Activated T-cell treated with anti-CD3 and anti-CD28 coated beads for 24 hours (primary cell): ENCODE data around the gene SHC3.

Source experiments
- DNase-seq: peaks from one replicate; pipeline ENCODE4 v3.0.0-alpha.2; 2020; ENCODE audit warnings: low read depth

Gene SHC3

DNA sequence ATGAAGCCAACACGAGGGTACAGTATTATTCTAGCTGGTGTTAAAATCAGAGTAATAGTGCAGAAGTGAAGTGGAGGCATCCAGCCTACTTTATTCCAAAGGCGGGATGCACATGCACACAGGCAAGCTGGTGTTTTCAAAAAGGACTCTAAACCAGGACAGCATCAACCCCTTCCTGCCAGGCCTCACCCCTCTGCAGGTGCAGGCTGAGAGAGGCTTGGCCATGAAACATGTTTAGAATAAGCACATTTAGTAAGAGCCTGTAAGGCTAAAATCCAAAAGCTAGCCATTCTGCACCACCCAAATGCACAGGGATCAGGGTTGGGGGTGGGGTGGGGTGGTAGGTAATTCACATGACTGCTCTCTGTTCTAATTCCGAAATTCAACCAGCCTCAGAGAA is 71.2 kb downstream of the SHC3 start:
- DNase-seq = no peak

GRCh38 chr9:89106224-89106851 is 72.3 kb downstream of the SHC3 start:
- DNase-seq = no peak

- DNase-seq = no peak
Observed at GRCh38 chr9:89104821-89105220, 73.8 kb downstream of the SHC3 start.

- no peak for DNase-seq
Observed at GRCh38 chr9:89097219-89097618, 81.4 kb downstream of the SHC3 start.

DNA sequence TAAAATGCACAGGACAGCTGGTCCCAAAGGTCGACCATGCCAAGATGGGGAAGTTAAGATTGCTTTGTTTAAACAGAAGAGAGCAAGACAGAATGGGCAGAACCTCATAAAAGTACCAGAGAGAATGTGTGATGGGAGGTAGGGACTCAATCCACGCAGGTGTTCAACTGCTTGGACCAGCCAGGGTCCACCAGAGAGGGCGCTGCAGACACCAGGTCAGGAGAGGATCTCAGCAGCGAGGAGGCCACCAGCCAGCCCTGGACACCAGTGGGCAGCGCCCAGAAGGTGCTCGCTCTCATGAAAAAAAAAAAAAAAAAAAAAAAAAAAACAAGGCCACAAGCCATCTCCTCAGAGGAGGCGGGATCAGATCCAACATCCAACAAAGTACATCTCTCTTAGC is 81.8 kb downstream of the SHC3 start:
- DNase-seq = no peak

GRCh38 chr9:89095761-89096528 is 82.7 kb downstream of the SHC3 start:
- DNase-seq = no peak

DNA sequence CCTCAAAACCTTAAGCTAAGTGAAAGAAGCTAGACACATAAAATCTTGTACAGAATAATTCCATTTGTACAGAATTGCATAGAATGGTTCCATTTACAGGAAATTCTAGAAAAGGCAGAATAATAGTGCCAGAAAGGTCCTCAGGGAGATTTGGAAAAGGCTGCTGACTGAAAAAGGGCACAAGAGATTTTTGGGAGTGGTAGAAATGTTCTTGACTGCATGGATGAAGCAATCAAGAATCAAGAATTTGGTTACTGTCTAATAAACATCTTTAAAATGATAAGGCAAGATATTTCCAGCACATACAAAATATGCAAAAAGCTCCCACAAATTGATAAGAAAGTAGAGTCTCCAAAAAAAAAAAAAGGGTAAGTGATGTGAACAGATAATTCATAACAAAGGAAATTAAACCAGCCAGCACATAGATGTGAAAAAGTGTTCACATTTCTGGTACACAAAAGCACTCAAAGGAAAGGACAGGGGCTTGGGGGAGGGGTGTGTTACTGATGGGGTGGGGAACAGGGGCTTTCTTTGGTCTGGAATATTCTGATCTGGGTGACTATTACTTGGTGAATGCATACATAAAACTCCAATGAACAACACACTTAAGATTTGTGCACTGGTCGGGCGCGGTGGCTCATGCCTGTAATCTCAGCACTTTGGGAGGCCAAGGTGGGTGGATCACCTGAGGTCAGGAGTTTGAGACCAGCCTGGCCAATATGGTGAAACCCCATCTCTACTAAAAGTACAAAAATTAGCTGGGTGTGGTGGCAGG is 85.2 kb downstream of the SHC3 start:
- no peak for DNase-seq

DNA sequence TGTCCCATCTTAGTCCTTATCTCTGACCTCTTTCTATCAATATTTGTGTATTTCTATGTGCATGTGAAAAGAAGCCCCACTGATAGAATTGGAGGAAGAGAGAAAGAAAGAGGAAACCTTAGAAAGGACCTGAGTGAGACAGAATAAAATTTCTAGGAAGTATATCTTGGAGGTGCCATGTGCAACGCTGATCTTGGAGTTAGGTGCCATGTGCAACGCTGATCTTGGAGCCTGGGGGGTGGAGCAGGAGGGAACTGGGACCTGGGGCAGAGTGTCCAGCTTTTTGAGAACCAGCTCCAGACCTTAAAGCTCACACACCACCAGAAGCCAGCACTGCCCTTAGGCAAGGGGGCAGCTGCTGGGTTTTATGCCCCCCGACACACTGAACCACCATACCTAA is 89.4 kb downstream of the SHC3 start:
- DNase-seq = no peak

DNA sequence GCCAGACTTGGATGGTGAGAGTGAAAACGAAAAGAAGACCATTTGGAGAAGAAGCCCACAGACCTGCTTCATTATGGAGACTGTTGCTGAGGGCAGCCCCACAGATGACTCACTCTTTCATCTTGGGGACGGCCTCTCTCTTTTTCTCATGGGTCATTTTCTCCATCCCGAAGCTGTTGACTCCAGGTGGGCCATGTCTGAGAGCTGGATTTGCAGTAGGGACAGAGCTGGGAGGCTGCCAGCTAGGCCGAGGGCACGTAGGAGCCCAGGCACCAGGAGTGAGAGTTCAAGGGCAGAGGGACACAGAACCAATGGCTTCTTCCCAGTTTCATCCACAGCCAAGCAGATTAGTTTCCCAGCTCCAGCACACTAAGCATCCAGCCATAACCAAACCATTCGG is 95.0 kb downstream of the SHC3 start:
- no peak for DNase-seq

DNA sequence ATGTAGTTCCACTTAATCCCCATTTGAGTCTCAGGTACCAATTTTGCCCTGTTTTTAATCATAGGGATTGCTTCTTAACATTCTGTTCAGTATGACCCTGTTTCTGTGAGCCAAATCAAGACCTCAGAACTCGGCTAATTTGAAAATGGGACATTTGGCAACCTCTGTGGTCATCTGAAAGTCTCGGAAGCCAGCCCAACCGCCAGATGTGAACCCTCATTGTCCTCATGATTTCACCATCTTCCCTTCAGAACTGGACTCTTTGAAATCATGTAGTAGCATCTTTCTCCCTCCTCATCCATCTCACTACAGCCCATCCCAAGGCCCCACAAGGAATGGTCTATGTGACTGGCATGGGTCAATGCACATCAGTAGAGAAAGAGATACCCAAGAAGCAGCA is 98.4 kb downstream of the SHC3 start:
- DNase-seq = no peak

GRCh38 chr9:89079391-89079790 is 99.2 kb downstream of the SHC3 start:
- no peak for DNase-seq

DNA sequence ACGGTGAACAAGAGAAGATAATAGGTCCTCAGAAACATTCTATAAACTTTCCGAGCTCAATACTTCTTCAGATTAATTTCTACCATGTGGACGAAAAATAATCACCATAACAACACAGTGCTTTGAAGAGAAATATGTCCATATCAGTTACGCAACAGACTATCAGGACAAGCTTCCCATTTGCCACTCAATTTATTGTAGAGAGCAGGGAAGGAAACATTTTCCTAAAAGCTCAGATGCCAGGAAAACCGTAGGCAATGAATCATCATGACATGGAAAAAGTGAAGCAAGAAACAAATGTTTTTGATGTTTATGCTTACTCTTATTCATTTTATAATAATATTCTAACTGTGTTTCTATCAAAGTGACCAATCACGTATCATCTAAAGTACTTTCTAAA is 99.8 kb downstream of the SHC3 start:
- DNase-seq = no peak

DNA sequence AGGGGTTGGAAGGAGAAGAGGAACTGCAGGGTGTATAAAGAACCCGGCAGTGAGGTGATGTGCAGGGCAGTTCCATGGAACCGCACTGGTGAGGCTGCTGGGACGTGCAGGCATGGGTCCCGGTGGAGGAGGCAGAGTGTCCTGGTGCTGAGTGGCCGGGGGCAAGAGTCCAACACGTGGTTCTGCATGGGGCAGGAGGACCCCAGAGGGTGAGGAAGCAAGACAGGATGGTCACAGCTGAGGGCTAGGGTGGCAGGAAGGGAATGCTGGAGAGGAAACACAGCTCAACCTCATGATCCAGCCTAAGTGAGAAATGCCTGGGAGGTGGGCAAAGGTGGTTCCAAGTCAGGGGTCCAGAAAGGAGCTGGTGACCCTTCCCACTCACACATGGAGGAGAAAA is 100.2 kb downstream of the SHC3 start:
- no peak for DNase-seq

GRCh38 chr9:89077519-89077918 is 101.1 kb downstream of the SHC3 start:
- DNase-seq = no peak

DNA sequence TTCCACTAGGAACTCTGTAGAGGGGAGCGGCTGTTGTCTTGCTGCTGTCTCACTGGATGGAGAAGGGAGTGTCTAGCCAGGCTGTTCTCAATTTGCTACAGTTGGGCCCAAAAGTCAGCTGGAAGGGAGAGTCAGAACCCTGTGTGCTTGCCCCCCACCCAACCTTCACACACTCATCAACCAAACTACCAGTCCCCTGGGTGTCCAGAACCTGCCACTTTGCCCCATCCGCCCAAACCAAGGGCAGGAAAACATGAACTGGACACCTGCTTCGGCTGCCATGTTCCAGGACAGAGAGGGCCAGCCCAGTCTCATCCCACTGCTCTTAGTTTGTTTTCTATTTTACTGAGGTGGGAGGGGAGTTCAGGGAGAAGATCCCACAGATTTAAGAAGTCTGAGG is 105.2 kb downstream of the SHC3 start:
- no peak for DNase-seq

DNA sequence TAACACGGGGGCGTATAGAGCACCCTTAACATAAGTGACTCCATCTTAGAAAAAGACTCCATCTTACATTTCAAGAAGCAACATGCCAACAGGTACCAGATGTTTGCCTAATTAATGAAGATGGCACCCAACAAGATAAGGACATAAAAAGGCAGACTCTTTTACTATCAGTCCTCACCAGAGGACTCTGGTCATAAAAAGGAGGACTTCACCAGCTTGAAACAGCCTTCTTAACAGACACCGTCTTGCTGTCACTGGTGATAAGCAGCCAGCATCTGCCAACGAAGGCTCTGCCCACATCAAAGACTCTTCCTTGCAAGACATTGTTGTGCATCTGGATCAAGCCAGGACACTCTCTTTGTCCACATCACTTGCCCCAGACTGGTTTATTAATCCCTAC is 107.0 kb downstream of the SHC3 start:
- DNase-seq = no peak

GRCh38 chr9:89066835-89067234 is 111.8 kb downstream of the SHC3 start:
- DNase-seq = no peak

DNA sequence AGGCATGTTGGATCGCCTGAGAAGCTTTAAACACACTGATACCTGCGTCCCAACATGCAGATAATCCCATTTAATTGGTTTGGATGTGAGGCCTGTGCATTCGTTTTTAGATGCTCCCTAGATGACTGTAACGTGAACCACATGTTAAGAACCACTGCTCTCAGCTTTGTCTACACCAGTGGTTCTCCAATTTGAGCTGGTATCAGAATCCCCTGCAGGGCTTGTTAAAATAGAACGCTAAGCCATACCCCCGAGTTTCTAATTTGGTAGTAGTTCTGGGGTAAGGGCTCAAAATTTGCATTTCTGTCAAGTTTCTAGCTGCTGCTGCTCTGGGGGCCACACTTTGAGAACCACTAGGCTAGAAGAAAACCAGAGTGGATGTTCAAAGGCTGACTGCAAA is 112.7 kb downstream of the SHC3 start:
- no peak for DNase-seq

GRCh38 chr9:89060790-89061189 is 117.8 kb downstream of the SHC3 start:
- DNase-seq = no peak

DNA sequence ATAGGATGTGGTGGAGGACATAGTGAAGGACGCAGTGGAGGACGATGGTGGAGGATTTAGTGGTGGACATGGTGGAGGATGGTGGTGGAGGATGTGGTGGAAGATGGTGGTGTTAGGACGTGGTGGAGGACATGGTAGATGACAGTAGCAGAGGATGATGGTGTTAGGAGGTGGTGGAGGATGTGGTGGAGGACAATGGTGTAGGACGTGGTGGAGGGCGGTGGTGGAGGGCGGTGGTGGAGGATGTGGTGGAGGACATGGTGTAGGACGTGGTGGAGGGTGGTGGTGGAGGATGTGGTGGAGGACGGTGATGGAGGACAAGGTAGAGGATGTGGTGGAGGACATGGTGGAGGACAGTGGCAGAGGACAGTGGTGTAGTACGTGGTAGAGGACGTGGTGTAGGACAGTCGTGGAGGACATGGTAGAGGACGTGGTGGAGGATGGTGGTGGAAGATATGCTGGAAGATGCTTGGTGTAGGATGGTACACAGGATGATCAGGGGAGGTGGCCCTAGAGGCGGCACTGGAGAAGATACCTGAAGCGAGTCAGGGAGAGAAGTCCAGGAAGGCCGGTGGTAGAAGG is 118.6 kb downstream of the SHC3 start:
- DNase-seq = no peak

GRCh38 chr9:89058906-89059305 is 119.7 kb downstream of the SHC3 start:
- no peak for DNase-seq

- no peak for DNase-seq
Observed at GRCh38 chr9:89054865-89055495, 123.6 kb downstream of the SHC3 start.
